Ishikawa (cell line): Measurements from ENCODE around the gene NPC1.

ENCODE experiments used
- CEBPB ChIP-seq: IDR thresholded peaks from 2 replicates; pipeline ENCODE4 v1.6.1; 2012
- CREB1 ChIP-seq: IDR thresholded peaks from 2 replicates; pipeline ENCODE4 v1.6.1; 2012; ENCODE audit warnings: low read depth
- EGR1 ChIP-seq: IDR thresholded peaks from 2 replicates; pipeline ENCODE4 v1.6.1; 2012
- EP300 ChIP-seq: IDR thresholded peaks from 2 replicates; pipeline ENCODE4 v1.6.1; 2012; ENCODE audit warnings: borderline replicate concordance
- FOXM1 ChIP-seq: IDR thresholded peaks from 2 replicates; pipeline ENCODE4 v1.6.1; 2012; ENCODE audit warnings: low read depth, borderline replicate concordance
- MAX ChIP-seq: IDR thresholded peaks from 2 replicates; pipeline ENCODE4 v1.6.1; 2012
- NFIC ChIP-seq: IDR thresholded peaks from 2 replicates; pipeline ENCODE4 v1.6.1; 2012
- RAD21 ChIP-seq: IDR thresholded peaks from 2 replicates; pipeline ENCODE4 v1.6.1; 2012; ENCODE audit warnings: low read depth
- REST ChIP-seq: IDR thresholded peaks from 2 replicates; pipeline ENCODE4 v1.6.1; 2012; ENCODE audit warnings: low read depth, mild to moderate bottlenecking
- TAF1 ChIP-seq: IDR thresholded peaks from 2 replicates; pipeline ENCODE4 v1.6.1; 2012; ENCODE audit warnings: low read depth, mild to moderate bottlenecking
- TCF12 ChIP-seq: IDR thresholded peaks from 2 replicates; pipeline ENCODE4 v1.6.1; 2012; ENCODE audit warnings: low read depth
- TEAD4 ChIP-seq: IDR thresholded peaks from 2 replicates; pipeline ENCODE4 v1.6.1; 2012
- USF1 ChIP-seq: IDR thresholded peaks from 2 replicates; pipeline ENCODE4 v1.6.1; 2012
- YY1 ChIP-seq: IDR thresholded peaks from 2 replicates; pipeline ENCODE4 v1.6.1; 2012; ENCODE audit warnings: low read depth
- ZBTB7A ChIP-seq: IDR thresholded peaks from 2 replicates; pipeline ENCODE4 v1.6.1; 2012; ENCODE audit warnings: low read depth

Gene NPC1

GRCh38 chr18:23573020-23573419 is 13.3 kb downstream of the NPC1 start:
- TF ChIP-seq CREB1 (no peak), EGR1 (no peak), TCF12 (no peak), FOXM1 (no peak), USF1 (no peak), RAD21 (no peak), ZBTB7A (no peak), TAF1 (no peak), EP300 (no peak), CEBPB (no peak), YY1 (no peak), MAX (no peak), REST (no peak), NFIC (no peak), TEAD4 (no peak)

- TF ChIP-seq CREB1 = no peak
- no peak for TF ChIP-seq EP300
- TF ChIP-seq TAF1 = no peak
- no peak for TF ChIP-seq TCF12
- TF ChIP-seq MAX = no peak
- no peak for TF ChIP-seq REST
- no peak for TF ChIP-seq CEBPB
- TF ChIP-seq NFIC = no peak
Measured at GRCh38 chr18:23572570-23572969, 13.7 kb downstream of the NPC1 start.

GRCh38 chr18:23572012-23572411 is 14.3 kb downstream of the NPC1 start:
- TF ChIP-seq EGR1 = no peak
- no peak for TF ChIP-seq YY1
- no peak for TF ChIP-seq REST
- TF ChIP-seq TEAD4 = no peak
- no peak for TF ChIP-seq EP300
- no peak for TF ChIP-seq FOXM1
- TF ChIP-seq TCF12 = no peak
- TF ChIP-seq CEBPB = no peak
- TF ChIP-seq NFIC = no peak
- TF ChIP-seq RAD21 = no peak
- TF ChIP-seq ZBTB7A = no peak
- no peak for TF ChIP-seq TAF1

- no peak for TF ChIP-seq MAX
- TF ChIP-seq FOXM1 = no peak
- TF ChIP-seq ZBTB7A = no peak
- TF ChIP-seq TEAD4 = no peak
- TF ChIP-seq USF1 = no peak
- no peak for TF ChIP-seq TCF12
- TF ChIP-seq TAF1 = no peak
- TF ChIP-seq REST = no peak
- no peak for TF ChIP-seq NFIC
- TF ChIP-seq EGR1 = no peak
- no peak for TF ChIP-seq YY1
- no peak for TF ChIP-seq EP300
- TF ChIP-seq CREB1 = no peak
- TF ChIP-seq RAD21 = no peak
- no peak for TF ChIP-seq CEBPB
Measured at GRCh38 chr18:23570912-23571504, 15.3 kb downstream of the NPC1 start.
